GM19328 (cell line): ENCODE results near the gene ANK3.
"Not testable (repeated sequence)": the region's sequence is repeated elsewhere in the genome, so short reads cannot be mapped to it uniquely, and the experiment has no call there.

ENCODE experiments used
- ATAC-seq: cut with Tn5 transposase; IDR thresholded peaks from one replicate; pipeline ENCODE4 v1.9.1; 2021; ENCODE audit warnings: mild to moderate bottlenecking, moderate library complexity; ENCODE audit not compliant: unreplicated experiment

The ANK3 gene

GRCh38 chr10:60311821-60312220 lies 77.9 kb downstream of the ANK3 start:
- ATAC-seq, result no peak

- ATAC-seq, result no peak
Observed at GRCh38 chr10:60310740-60311139, 78.9 kb downstream of the ANK3 start.

- no peak for ATAC-seq
Observed at GRCh38 chr10:60309891-60310290, 79.8 kb downstream of the ANK3 start.

GRCh38 chr10:60309371-60309770 lies 80.3 kb downstream of the ANK3 start:
- no peak for ATAC-seq

GRCh38 chr10:60305380-60305892 lies 84.2 kb downstream of the ANK3 start:
- no peak for ATAC-seq

- ATAC-seq, result no peak
Observed at GRCh38 chr10:60304829-60305379, 84.8 kb downstream of the ANK3 start.

- no peak for ATAC-seq
Observed at GRCh38 chr10:60303778-60304177, 85.9 kb downstream of the ANK3 start.

GRCh38 chr10:60299961-60300883 lies 89.5 kb downstream of the ANK3 start:
- no peak for ATAC-seq

- no peak for ATAC-seq
Observed at GRCh38 chr10:60299390-60299778, 90.3 kb downstream of the ANK3 start.

- ATAC-seq, result no peak
Observed at GRCh38 chr10:60298408-60299389, 91.0 kb downstream of the ANK3 start.

- ATAC-seq, result no peak
Observed at GRCh38 chr10:60296073-60296472, 93.6 kb downstream of the ANK3 start.

GRCh38 chr10:60295028-60295937 lies 94.4 kb downstream of the ANK3 start:
- ATAC-seq, result no peak

GRCh38 chr10:60293581-60294175 lies 96.0 kb downstream of the ANK3 start:
- no peak for ATAC-seq

GRCh38 chr10:60292998-60293397 lies 96.7 kb downstream of the ANK3 start:
- no peak for ATAC-seq

- ATAC-seq, result not testable (repeated sequence)
Observed at GRCh38 chr10:60292536-60292935, 97.1 kb downstream of the ANK3 start.

- no peak for ATAC-seq
Observed at GRCh38 chr10:60291344-60291930, 98.2 kb downstream of the ANK3 start.

- ATAC-seq, result no peak
Observed at GRCh38 chr10:60290558-60290957, 99.1 kb downstream of the ANK3 start.

GRCh38 chr10:60289800-60290199 lies 99.9 kb downstream of the ANK3 start:
- ATAC-seq, result no peak

GRCh38 chr10:60288256-60288655 lies 101.4 kb downstream of the ANK3 start:
- no peak for ATAC-seq
